GM23338 (cell line): ENCODE measurements around the gene CAD.

Source experiments
- CTCF ChIP-seq, 2 experiments: fragments of 200-600 bp in 1 of 2; sonication (generic) in 1 of 2; conservative IDR thresholded peaks; 2 replicates each; pipeline versions ENCODE4 v1.5.1 to v1.6.1; 2016 to 2017; ENCODE audit warnings: antibody characterized with exemption in 2 of 2, low read depth in 2 of 2, mild to moderate bottlenecking in 2 of 2, moderate library complexity in 1 of 2
- ETS1 ChIP-seq: IDR thresholded peaks from 2 replicates; pipeline ENCODE4 v1.6.1; 2016; ENCODE audit warnings: antibody characterized with exemption
- JUNB ChIP-seq: IDR thresholded peaks from one replicate; pipeline ENCODE4 v1.6.1; 2016; ENCODE audit warnings: antibody characterized with exemption; ENCODE audit not compliant: unreplicated experiment
- REST ChIP-seq: IDR thresholded peaks from one replicate; pipeline ENCODE4 v1.6.1; 2018; ENCODE audit warnings: antibody characterized with exemption; ENCODE audit not compliant: unreplicated experiment

- no peak for TF ChIP-seq CTCF (conservative IDR thresholded peaks at IDR 0.05; ENCODE audit: low read depth in 2 of 2)
- no peak for TF ChIP-seq JUNB
- no peak for TF ChIP-seq REST
- TF ChIP-seq ETS1 = no peak
Measured at GRCh38 chr2:27174638-27175037, 42.5 kb upstream of the CAD start.
